Heart left ventricle (tissue), 13 donors: ENCODE data around the gene DNAH1.

Source experiments
- CTCF ChIP-seq, 12 donors: fragments of 200-600 bp; sonication (generic) in 4 of 12; IDR thresholded peaks; one replicate each; pipeline versions ENCODE4 v1.5.0 to v1.8.0; 2018 to 2022; ENCODE audit warnings: antibody characterized with exemption in 12 of 12, mild to moderate bottlenecking in 5 of 12
- POLR2A ChIP-seq, 2 donors: fragments of 450-650 bp; IDR thresholded peaks; one replicate each; pipeline ENCODE4 v1.6.1; 2017; ENCODE audit warnings: antibody characterized with exemption in 2 of 2, mild to moderate bottlenecking in 2 of 2, moderate library complexity in 2 of 2
- donor health status: ischemic (EF 13 %, LVEDD 7.1; RV severe dilation, severe dysfunction).
- donor health status: DM: no; HTN: yes; CAD: no.
- donor health status: DM: no; HTN: no; CAD: no.
- donor health status: ischemic (EF 25% LVEDD 6.9; RV normal size, moderate dysfunction).
- donor health status: ischemic (EF 25% LVEDD 5.7; RV mildly dilated, moderate dysfunction).
- donor health status: ischemic (EF 35%, LVEDD 5.7; RV mildly dilated, moderate dysfunction).
- donor health status: nonischemic (EF 11% LVEDD 7.7; RV severe dilation, severe dysfunction).
- donor health status: DM: yes; HTN: yes; CAD: no.
- donor health status: PGD.
- donor health status: ischemic (EF 29% LVEDD 5.4; RV normal size, mild dysfunction).
- donor health status: nonischemic (EF 23%, LVEDD 6.1; RV moderate dilation, normal function).

- TF ChIP-seq CTCF (IDR thresholded peaks at IDR 0.05) (no peak), POLR2A (IDR thresholded peaks at IDR 0.05) (no peak)
Measured at GRCh38 chr3:52314489-52314888, 1.6 kb upstream of the DNAH1 start.
